Neural crest cell (in vitro differentiated cells): ENCODE results near the gene CCDC69. TPM values are rescaled to one million over a fixed set of nuclear protein-coding genes. Genes with fewer than 3 reads are reported as not detected.
"Not testable (repeated sequence)": the region's sequence is repeated elsewhere in the genome, so short reads cannot be mapped to it uniquely, and the experiment has no call there.

Experiments
- DNase-seq: peaks from one replicate; pipeline ENCODE4 v3.0.0; 2021; ENCODE audit warnings: low read depth, mixed read lengths, low spot score
- H3K27ac Mint-ChIP-seq: one replicate; pipeline ENCODE4 v1.8.0; 2021; ENCODE audit warnings: mild to moderate bottlenecking, mixed read lengths; ENCODE audit not compliant: unreplicated experiment
- H3K27me3 Mint-ChIP-seq: 2 replicates; pipeline ENCODE4 v1.8.0; 2021; ENCODE audit warnings: low read depth, mild to moderate bottlenecking, mixed read lengths
- H3K36me3 Mint-ChIP-seq: 2 replicates; pipeline ENCODE4 v1.8.0; 2021; ENCODE audit warnings: low read depth, mild to moderate bottlenecking, mixed read lengths
- H3K4me1 Mint-ChIP-seq: 2 replicates; pipeline ENCODE4 v1.8.0; 2021; ENCODE audit warnings: mixed read lengths
- H3K4me3 Mint-ChIP-seq: one replicate; pipeline ENCODE4 v1.8.0; 2021; ENCODE audit warnings: mild to moderate bottlenecking, mixed read lengths
- H3K9me3 Mint-ChIP-seq: 2 replicates; pipeline ENCODE4 v1.8.0; 2021; ENCODE audit warnings: mixed read lengths
- total RNA-seq: library from RNA; stranded (reverse); gene quantifications from 2 replicates; pipeline ENCODE4 v1.2.1, GENCODE V29; 2021
- TF ChIP-seq, protein P1 (sequence below): fragments of 200-600 bp; sonication (generic); conservative IDR thresholded peaks from 2 replicates; pipeline ENCODE4 v1.5.0; 2021; ENCODE audit warnings: antibody characterized with exemption, mild to moderate bottlenecking

Gene CCDC69
- total RNA-seq, 1 donor from 2014 or later, result 1.7 TPM

- Mint-ChIP-seq H3K4me3 (no peak overlapping the region), H3K27me3 (no peaks in the 10 kb centered on the region), H3K4me1 (peaks cover 9% of the 10 kb centered on the region), H3K36me3 (no peaks in the 10 kb centered on the region), H3K27ac (no peak overlapping the region), H3K9me3 (no peaks in the 10 kb centered on the region)
- DNase-seq, result no peak
- TF ChIP-seq, protein P1, sequence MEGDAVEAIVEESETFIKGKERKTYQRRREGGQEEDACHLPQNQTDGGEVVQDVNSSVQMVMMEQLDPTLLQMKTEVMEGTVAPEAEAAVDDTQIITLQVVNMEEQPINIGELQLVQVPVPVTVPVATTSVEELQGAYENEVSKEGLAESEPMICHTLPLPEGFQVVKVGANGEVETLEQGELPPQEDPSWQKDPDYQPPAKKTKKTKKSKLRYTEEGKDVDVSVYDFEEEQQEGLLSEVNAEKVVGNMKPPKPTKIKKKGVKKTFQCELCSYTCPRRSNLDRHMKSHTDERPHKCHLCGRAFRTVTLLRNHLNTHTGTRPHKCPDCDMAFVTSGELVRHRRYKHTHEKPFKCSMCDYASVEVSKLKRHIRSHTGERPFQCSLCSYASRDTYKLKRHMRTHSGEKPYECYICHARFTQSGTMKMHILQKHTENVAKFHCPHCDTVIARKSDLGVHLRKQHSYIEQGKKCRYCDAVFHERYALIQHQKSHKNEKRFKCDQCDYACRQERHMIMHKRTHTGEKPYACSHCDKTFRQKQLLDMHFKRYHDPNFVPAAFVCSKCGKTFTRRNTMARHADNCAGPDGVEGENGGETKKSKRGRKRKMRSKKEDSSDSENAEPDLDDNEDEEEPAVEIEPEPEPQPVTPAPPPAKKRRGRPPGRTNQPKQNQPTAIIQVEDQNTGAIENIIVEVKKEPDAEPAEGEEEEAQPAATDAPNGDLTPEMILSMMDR, result no peak
These were observed 14.4 kb upstream of the CCDC69 start for GRCh38 chr5:151238303-151238741.

- no peaks in the 10 kb centered on the region for H3K9me3 Mint-ChIP-seq
- peaks cover 9% of the 10 kb centered on the region for H3K4me1 Mint-ChIP-seq
- no peak overlapping the region for H3K27ac Mint-ChIP-seq
- no peaks in the 10 kb centered on the region for H3K36me3 Mint-ChIP-seq
- no peak overlapping the region for H3K4me3 Mint-ChIP-seq
- TF ChIP-seq, protein P1, result no peak
- DNase-seq, result no peak
- no peaks in the 10 kb centered on the region for H3K27me3 Mint-ChIP-seq
These were observed 13.8 kb upstream of the CCDC69 start for GRCh38 chr5:151237685-151238084.

- Mint-ChIP-seq H3K27ac (no peak overlapping the region), H3K4me3 (no peak overlapping the region), H3K36me3 (no peaks in the 10 kb centered on the region), H3K27me3 (no peaks in the 10 kb centered on the region), H3K4me1 (peaks cover 9% of the 10 kb centered on the region), H3K9me3 (no peaks in the 10 kb centered on the region)
- no peak for DNase-seq
- TF ChIP-seq, protein P1, result no peak
These were observed 13.0 kb upstream of the CCDC69 start for GRCh38 chr5:151236888-151237287.

- not testable (repeated sequence) for H3K27ac Mint-ChIP-seq, H3K9me3 Mint-ChIP-seq, H3K27me3 Mint-ChIP-seq, H3K4me3 Mint-ChIP-seq, DNase-seq, H3K36me3 Mint-ChIP-seq, H3K4me1 Mint-ChIP-seq
These were observed 11.3 kb upstream of the CCDC69 start for GRCh38 chr5:151235239-151235571.

- DNase-seq, result no peak
- H3K36me3 Mint-ChIP-seq, result no peaks in the 10 kb centered on the region
- no peak overlapping the region for H3K4me3 Mint-ChIP-seq
- no peak overlapping the region for H3K27ac Mint-ChIP-seq
- peaks cover 9% of the 10 kb centered on the region for H3K4me1 Mint-ChIP-seq
- TF ChIP-seq, protein P1, result no peak
- no peaks in the 10 kb centered on the region for H3K9me3 Mint-ChIP-seq
- peaks cover 6% of the 10 kb centered on the region for H3K27me3 Mint-ChIP-seq
These were observed 10.8 kb upstream of the CCDC69 start for GRCh38 chr5:151234476-151235238.

DNA sequence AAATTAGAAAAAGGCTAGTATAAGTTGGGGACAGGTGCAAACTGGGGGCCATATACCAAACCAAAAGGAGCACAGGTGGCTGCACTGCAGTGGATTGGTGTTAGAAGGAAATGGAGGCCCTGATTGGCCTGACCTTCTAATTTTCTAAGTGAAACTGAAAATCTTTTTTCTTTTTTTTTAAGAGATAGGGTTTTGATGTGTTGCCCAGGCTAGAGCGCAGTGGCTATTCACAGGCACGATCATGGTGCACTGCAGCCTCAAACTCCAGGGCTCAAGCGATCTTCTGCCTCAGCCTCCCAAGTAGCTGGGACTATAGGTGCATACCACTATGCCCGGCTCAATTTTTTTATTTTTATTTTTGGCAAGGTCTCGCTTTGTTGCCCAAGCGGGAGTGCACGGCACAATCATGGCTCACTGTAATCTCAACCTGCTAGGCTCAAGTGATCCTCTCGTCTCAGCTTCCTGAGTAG lies 9.8 kb upstream of the CCDC69 start:
- H3K4me3 Mint-ChIP-seq, result no peak overlapping the region
- no peak overlapping the region for H3K27ac Mint-ChIP-seq
- TF ChIP-seq, protein P1, result no peak
- H3K4me1 Mint-ChIP-seq, result peaks cover 8% of the 10 kb centered on the region
- H3K36me3 Mint-ChIP-seq, result no peaks in the 10 kb centered on the region
- no peak for DNase-seq
- no peaks in the 10 kb centered on the region for H3K9me3 Mint-ChIP-seq
- peaks cover 9% of the 10 kb centered on the region for H3K27me3 Mint-ChIP-seq
